ENCODE measurements around the gene ARHGEF3.
A peak's percentile ranks its signal among the peaks of the same experiment; 100 is the strongest.

ARHGEF3 gene, protein sequence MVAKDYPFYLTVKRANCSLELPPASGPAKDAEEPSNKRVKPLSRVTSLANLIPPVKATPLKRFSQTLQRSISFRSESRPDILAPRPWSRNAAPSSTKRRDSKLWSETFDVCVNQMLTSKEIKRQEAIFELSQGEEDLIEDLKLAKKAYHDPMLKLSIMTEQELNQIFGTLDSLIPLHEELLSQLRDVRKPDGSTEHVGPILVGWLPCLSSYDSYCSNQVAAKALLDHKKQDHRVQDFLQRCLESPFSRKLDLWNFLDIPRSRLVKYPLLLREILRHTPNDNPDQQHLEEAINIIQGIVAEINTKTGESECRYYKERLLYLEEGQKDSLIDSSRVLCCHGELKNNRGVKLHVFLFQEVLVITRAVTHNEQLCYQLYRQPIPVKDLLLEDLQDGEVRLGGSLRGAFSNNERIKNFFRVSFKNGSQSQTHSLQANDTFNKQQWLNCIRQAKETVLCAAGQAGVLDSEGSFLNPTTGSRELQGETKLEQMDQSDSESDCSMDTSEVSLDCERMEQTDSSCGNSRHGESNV

DNA sequence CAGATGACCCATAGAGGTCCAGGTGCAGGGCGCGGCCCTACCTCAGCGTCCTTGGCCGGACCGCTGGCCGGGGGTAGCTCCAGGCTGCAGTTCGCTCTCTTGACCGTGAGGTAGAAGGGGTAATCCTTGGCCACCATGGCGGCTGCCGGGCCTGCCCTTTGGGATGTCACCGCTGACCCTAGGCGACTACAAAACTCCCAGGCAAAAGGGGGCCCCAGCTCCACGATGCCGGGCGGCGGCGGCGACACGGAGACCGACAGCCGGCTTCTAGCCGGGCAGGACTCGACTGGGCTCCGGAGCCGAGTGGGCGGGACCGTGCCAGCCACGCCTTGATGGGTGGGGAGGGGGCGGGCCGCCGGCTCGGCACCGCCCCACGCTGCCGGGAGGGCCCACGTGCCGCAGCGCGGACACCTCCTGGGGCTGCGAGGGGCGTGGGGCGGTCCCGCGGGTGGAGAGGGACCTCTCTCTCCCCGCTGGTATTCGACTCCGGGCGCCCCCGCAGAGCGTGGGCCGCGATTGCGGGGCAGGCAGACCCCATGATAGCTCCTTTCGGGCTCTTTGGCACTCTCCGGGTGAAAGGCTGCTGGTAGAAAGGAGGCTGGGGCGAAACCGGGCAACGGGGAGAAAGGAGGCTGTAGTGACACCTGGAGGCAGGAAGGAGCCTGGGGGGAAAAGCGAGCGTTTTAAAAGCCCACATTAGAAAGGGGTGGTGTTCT is at the start of gene ARHGEF3:
ARHGEF3 (minus strand) TSS at position 288 of the 716 bp plus-strand sequence; CDS start at position 137, 151 bp downstream.
- DNase-seq = peak; percentile 81

DNA sequence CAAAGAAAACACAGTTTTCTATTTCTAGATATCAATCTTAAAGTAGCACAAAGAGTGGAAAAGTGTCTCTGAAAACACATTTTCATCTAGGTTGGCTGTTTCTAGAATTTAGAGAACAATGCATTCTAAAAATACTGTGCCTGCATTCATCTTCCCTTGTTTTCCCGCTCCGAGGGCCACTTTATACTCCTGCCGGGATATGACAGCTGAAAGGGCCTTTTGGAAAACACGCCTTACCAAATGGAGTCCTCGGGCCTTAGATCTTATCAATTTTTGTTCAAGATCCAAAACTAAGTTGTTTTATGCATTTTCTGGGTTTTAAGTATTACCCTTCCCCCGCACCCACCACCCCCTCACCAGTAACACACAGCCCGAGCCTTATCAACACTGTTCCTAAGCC is 47.9 kb upstream of the ARHGEF3 start:
- no peak for DNase-seq

DNA sequence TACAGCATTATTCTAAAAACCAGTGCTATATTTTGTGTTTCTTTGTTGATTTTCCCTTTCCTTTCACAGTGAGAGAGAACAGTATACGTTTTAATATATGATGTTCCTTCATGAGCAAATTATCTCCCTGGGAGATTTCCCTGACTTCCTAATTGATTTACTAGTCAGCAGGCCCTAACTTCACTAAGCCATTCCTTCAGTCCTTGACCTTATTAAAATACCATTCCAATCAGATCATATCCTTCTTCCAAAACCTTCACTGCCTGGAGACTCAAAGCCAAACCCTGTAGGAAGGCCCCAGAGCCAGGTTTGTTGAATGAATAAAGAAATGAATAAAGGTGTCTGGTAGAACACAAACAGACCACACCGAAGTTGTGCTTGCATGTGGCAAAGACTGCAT is 43.8 kb upstream of the ARHGEF3 start:
- DNase-seq = no peak

DNA sequence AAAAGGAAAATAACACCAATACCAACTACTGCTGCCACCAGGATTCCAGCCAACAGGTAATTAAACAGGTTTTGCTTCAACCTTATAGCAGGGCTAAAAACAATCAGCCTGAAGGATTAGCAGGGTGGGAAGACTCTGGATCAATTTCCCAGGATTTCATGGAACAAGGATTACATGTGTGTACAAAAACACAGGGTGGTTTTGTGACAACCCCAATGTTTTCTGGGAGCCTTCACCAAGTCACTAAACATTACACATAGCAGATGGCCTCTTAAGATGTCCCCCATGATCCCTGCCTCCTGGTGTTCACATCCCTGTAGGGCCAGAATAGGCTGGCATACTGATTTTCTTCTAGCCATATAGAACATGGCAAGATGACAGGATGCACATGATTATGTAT is 42.8 kb upstream of the ARHGEF3 start:
- no peak for DNase-seq

DNA sequence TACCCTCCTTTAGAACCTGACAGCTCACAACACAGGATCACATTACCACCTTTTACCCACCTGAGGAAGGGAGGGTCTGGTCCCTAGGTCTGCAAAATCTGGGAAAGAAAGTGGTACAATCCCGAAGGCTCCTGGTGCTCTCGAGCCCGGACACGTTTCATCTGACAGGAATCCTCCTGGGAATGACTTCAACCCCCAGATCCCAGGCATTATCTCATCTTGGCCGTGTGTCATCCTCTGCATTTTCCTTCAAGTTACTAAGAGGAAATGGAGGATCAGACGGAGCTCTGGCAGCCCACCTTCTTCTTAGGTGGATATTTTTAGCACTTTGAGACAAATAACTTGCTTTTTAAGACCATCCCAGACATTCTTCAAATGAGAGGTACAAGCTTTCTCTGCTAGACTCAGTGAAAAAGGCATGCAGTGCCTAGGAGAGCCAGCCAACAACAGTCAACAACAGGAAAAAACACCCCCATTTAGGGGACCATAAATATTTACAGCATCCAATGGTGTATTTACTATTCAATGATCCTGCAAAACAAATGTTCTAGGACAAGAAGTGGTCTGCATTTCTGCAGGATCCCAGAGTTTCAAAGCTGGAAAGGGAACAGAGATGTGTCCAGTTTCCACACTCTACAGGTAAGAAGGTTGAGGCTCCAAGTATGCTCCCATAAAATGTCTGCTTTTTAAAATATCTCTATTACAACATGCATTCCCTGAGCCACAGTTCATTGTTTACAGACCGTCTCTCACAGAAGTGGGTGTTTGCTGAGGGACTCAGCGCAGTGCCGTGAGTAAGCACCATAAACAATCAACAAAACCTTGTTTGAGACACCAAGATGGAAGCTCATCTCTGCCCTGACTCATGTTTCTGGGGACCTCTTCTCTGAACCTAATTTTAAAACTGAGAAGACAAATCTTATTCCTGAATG is 38.3 kb upstream of the ARHGEF3 start:
- DNase-seq = peak; percentile 18

DNA sequence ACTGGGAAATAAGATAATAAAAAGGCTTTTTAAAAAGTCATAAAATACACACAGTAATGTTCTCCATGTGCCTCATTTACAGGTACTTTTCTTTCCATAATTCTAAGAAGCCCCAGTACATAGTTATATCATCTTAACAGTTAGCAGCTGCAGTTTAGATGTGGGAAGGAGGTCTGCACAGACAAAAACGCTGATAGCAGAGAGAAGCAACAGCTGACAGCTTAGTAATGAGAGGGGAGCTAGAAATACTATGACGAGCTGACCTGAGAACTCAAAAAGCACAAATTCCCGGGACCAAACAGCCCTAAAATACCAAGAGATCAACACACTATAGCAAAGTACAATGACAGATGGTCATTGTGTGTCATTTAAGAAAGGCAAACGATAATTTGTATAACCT is 36.7 kb upstream of the ARHGEF3 start:
- DNase-seq = no peak

DNA sequence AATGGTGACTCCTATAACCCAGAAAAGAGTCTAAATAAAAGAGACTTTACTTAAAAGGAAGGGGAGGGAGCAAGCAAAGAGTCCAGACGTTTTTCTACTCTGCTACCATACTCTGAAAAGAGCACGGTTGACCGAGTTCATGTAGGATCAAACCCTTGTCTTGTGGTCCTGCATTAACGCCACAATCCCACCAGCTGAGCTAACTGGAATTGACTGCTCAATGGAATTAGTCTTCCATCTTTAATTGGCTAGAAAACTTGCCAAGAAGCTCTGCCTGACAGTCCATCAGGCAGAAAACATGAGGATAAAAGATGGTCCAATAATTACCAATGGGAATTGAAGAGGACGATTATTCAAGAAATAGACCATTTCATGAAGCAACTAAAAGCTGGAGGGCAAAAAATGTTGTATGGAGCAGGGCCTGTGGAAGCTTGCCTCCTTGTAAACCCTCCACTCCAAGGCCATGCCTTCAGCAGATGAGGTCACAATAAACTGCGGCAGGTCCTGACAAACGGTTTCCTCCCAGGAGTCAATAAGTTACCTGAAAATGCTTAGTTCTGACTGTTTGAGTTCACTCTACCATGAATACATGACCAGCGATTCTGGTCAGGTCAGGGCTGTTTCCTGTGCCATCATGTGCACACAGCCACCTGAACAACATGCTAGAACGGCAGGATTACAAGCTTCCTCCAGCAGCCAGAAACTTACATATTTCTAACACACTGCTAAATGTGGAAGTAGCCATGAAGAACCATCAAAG is 35.6 kb upstream of the ARHGEF3 start:
- no peak for DNase-seq

DNA sequence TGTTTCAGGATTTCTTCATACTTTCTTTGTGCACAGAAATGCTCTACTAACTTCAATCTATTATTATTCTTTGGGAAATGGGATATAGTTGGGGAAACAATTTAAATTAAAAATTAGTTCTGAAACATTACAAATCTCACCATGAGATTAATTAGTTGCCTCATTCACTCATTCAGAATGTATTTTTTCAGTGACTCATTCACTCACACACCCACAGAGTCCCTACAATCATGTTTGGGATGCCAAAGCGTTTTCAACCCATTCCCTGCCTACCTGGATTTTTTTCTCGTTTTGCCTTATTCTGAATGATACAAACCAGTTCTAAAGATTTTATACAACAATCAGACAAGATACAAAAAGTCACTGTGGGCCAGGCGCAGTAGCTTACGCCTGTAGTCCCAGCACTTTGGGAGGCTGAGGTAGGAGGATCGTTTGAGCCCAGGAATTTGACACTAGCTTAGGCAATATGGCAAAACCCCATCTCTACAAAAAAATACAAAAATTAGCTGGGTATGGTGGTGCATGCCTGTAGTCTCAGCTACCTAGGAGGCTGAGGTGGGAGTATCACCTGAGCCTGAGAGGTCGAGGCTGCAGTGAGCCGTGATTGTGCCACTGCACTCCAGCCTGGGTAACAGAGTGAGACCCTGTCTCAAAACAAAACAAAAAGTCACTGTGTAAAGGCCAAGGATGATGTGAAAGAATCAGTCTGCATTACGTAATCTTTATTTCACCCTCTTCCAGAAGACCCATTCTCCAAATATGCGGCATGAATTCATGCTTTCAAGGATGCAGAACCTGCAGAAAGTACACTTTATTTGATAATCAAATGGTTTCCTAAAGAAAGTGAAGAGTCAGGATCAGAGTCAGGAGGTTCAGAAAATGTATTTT is 34.8 kb upstream of the ARHGEF3 start:
- DNase-seq = no peak

DNA sequence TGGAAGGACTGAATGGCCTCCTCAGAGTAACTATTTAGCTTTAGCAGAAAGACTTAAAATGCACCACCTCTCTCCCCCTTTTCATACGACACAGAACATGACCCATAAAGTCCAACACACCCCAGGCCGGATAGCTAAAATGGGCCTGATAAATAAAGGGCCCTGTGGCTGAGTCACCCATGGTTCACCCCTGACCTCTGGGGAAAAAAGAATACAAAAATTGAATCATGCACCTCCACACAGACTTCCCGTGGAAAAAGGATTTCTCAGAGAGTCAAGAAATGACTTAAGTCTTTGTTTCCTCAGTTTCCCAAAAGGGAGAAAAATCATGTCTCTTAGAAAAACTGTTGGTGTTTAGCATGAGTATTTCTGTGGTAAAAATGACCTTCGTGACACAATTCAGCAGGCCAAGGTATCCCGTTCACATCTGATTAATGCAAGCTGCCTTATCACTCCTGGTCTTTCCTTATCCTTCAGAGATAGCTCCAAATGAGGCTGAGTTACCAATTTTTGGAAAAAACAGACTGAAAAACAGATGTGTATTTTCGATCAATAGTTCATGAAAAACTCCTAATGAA is 34.0 kb upstream of the ARHGEF3 start:
- DNase-seq = no peak

DNA sequence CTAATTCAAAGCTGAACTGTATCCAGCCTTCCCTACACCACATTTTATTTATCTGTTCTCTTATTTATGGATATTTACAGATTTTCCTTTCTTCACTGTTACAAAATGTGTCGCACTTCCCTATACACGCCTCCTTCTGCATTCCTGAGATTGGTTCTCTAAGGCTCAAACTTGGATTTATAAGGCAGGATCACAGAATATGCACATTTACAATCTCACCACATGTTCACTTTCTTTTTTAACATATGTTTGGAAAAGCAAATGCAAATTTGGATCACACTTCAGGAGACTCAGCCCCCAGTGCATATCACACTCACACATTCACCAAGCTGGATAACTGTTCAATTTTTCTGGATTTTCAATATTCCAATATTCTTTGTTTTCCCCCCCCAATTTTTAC is 31.8 kb upstream of the ARHGEF3 start:
- no peak for DNase-seq

DNA sequence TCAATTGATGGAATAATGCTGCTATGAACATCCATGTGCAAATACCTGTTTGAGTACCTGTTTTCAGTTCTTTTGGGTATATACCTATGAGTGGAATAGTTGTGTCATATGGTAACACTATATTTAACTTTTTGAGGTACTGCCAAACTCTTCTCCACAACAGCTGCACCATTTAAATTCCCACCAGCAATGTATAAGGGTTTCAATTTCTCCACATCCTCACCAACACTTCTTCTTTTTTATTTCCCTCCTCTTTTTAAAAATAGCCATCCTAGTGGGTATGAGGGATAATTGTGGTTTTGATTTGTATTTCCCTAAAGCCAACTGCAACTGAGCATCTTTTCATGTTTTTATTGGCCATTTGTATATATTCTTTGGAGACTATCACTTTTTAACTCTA is 31.3 kb upstream of the ARHGEF3 start:
- DNase-seq = no peak

DNA sequence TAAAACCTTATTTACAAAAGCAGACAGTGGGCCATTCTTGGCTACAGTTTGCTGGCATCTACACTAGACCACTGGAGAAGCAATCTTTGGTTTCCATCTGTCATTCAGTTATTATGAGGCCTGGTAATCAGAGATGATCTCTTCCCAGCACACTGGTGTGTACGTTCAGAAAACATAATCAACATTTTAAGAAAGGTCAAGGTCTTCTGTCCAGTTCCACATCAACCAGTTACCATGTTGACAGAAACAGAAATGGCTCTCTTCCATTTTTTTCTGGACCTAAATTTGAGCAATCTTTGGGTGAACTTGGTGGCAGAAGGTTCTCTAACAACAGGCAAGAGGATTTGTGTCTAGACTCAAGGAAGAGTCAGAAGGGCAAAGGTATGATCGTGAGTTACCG is 29.8 kb upstream of the ARHGEF3 start:
- DNase-seq = no peak

DNA sequence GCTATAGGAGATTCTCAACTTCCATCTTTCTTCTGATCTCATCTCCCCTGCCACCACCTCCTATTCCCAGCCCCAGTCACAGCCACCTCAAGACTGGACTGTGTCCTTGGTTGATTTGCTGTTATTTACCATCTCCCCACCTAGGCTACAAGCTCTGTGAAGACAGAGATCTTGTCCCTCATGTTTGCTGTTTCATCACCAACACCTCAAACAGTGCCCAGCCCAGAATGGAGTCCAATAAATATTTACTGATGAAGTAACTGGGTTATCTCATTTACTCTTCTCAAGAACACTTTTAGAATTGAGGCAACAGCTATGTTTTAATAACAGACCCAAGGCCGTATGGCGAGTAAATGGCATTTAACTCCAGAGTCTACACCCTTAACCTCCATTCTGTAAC is 29.1 kb upstream of the ARHGEF3 start:
- DNase-seq = no peak

DNA sequence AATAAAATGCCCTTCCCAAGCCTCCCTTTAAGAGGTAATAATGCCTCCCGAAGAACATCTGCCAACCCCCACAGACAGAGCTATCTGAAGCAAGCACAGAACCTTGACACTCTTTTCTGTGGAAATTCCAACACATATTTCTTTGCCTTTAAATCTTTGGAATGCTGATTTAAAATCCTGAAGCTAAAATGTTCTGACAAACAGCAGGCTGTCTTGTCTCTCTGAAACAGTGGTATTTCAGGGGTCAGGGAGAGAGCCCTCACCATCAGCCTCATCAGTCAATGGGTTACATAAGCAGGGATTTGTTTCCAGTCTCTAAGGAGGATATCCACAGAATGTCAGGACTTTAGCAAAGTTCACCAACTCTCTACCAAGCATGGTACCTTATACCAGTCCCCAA is 27.8 kb upstream of the ARHGEF3 start:
- no peak for DNase-seq

DNA sequence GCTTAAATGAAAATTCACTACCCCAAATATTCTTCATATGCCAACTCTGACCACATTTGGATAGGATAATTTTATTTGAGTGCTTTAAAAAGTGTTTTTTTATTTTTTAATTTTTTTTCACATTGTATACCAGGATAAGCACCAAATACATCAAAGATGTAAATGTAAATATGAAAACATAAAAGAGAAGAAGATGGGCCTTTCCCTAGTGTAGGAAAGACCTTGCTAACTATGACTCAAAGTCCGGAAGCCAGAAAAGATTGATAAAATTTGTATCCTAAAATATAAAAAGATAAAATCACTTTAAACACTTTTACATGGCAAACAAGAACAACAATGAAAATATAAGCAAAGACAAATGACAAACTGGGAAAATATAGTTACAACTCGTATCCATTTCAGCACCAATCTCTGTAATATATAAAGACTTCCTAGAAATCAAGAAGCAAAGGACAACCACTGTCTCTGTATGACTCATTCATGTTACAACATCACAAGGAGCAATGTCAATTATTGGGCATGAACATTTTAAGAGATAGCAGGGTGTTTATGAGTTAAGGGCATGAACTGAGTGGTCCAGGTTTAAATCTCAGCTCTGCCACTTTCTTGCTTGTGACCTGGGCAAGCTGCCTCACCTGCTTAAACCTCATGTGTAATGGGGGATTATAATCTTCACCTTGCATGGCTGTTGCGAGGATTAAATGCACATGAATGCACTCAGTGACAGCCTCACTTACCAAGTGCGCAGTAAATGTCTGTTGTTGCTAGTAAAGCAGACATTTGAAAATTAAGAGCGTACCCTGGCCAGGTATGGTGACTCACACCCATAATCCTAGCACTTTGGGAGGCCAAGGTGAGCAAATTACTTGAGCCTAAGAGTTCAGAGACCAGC is 25.3 kb upstream of the ARHGEF3 start:
- DNase-seq = no peak

DNA sequence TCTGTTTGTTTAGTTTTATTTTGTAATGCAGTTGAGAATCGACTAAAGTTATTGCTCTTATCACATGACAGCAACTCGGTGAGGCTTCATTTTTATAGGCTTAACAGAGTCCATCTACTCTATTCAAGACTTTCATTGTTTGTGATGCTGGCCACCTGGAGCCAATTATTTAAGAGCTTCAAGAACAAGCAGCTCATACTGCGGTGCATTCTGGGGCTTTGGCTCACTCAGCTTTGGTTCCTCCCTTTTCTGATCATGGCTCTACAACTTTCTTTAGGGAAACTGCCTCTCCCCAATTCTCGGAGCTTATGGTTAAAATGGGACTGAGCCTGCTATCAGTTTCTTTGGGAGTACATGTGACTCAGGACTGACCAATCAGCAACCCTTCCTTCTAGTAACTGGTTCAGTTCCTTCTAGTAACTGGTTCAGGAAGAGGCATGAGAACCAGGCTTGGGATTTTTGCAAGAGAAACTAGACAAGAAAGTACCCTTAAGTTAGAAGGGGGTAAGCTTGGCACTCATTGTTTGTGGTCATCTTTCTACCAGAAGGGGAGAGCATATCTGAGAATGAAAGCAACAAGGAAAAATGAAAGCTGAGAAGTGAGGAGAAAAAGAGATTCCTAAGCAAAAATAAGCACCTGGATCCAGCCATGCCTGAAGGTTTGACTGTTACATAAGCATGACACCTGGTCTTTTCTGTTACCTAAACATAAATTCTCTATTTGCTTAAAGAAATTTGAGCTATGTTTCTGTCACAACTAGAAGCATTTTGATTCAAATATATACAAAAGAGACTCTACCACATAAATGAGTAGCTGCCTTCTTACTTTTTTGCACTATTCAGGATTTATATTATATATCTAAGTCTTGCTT is 24.1 kb upstream of the ARHGEF3 start:
- no peak for DNase-seq

DNA sequence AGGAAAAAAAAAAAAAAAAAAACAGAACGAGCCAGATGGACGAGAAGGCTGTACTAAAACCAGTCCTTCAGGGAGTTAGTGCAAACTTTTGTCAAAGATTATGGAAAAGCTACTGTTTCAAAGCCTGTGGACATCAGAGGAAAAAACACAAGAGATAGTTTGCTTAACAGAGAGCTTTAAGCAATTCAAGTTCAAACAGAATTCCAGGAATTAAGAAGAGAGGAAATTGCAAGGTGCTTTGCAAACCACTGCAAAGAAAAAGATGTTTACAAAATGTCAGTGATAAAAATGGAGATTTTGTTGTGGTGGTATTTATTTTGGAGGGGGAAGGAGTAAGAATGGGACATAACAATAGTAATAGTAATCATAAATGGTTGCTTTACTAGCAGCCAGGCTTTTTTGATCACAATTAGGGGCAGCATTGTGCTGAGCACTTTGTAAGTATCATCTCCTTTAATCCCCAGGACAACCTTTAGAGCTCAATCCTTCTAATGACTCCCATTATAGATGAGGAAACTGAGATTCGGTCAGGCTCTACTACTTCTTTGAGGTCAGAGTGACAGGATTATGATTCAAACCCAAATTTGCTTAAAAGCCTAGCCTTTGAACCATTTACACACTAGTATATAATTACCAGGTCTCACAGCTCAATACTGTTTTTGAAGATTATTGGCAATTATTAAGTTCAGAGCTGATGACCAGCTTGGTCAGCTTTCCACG is 22.4 kb upstream of the ARHGEF3 start:
- no peak for DNase-seq

DNA sequence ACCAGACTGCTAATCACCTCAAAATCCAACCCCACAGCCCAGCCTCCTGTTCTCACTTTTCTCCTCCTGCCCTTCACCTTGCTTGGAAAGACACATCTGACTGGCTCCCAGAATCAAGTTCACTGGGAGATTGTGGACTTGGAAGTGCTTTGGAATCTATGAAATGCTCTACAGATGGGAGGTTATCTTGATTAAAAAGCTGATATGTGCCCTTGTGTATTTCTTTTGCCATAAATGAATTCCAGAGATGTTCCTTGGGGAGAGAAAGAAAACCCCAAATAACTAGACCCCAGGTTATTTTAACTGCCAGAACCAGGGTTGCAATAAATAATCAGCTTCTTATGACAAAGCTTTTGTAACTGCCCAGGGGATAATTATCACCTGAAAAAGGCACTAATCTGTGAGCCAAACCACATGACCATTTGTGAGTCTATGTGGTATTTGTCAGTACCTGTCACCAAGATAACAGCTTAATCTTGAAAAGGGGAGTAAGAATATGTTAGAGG is 21.7 kb upstream of the ARHGEF3 start:
- DNase-seq = no peak
